OCI-LY7 (cell line): Measurements from ENCODE around the gene CHD2. TPM values are rescaled to one million over a fixed set of nuclear protein-coding genes. Genes with fewer than 3 reads are reported as not detected.

Experiments
- BruUV-seq: library from RNA; stranded (reverse); fragments of 400-500 nt; replicated peaks from 2 replicates; lab custom pipeline; 2021; lab: Mats Ljungman, UMichigan
- CTCF ChIA-PET: fragments of 300-600 bp; sonication (Branson Sonifier 250); formaldehyde crosslinking; loops from one replicate; lab custom pipeline; 2022; ENCODE audit warnings: antibody characterized with exemption; ENCODE audit not compliant: unreplicated experiment; lab: Charles Lee
- POLR2A ChIA-PET: fragments of 300-600 bp; sonication (Branson Sonifier 250); formaldehyde crosslinking; loops from one replicate; lab custom pipeline; 2022; ENCODE audit warnings: antibody characterized with exemption; lab: Charles Lee
- DNase-seq: peaks from one replicate; pipeline ENCODE4 v3.0.0-alpha.2; 2015; ENCODE audit warnings: low spot score
- H2AFZ ChIP-seq: fragments of 200-600 bp; sonication (generic), shearing (Covaris generic); 2 replicates; pipeline ENCODE4 v1.6.1; 2014; ENCODE audit warnings: mild to moderate bottlenecking, antibody characterized with exemption, low read length, moderate library complexity
- H3K27ac ChIP-seq: fragments of 200-600 bp; sonication (generic); 2 replicates; pipeline ENCODE4 v1.5.1; 2014; ENCODE audit warnings: mixed run types, low read depth, mild to moderate bottlenecking, moderate library complexity, low read length, inconsistent platforms; ENCODE audit not compliant: poor library complexity, severe bottlenecking
- H3K36me3 ChIP-seq: fragments of 200-600 bp; sonication (generic); 2 replicates; pipeline ENCODE4 v1.6.1; 2014; ENCODE audit warnings: mild to moderate bottlenecking, antibody characterized with exemption, low read length, moderate library complexity, mixed read lengths; ENCODE audit not compliant: insufficient read depth
- H3K4me1 ChIP-seq: fragments of 200-600 bp; sonication (generic); 2 replicates; pipeline ENCODE4 v1.5.1; 2014; ENCODE audit warnings: mild to moderate bottlenecking, low read length; ENCODE audit not compliant: insufficient read depth, poor library complexity, severe bottlenecking
- H3K4me2 ChIP-seq: fragments of 200-600 bp; sonication (generic); 2 replicates; pipeline ENCODE4 v1.6.1; 2014; ENCODE audit warnings: mild to moderate bottlenecking, low read length
- H3K4me3 ChIP-seq: fragments of 200-600 bp; sonication (generic); 2 replicates; pipeline ENCODE4 v1.5.1; 2014; ENCODE audit warnings: mild to moderate bottlenecking, low read depth, low read length; ENCODE audit not compliant: poor library complexity, severe bottlenecking
- H3K79me2 ChIP-seq: fragments of 200-600 bp; sonication (generic); 2 replicates; pipeline ENCODE4 v1.6.1; 2016; ENCODE audit warnings: low read depth, mild to moderate bottlenecking, low read length, moderate library complexity, mixed read lengths; ENCODE audit not compliant: insufficient read depth
- H3K9me2 ChIP-seq: fragments of 200-600 bp; sonication (generic); 2 replicates; pipeline ENCODE4 v1.6.1; 2016; ENCODE audit warnings: mild to moderate bottlenecking, low read length, mixed read lengths; ENCODE audit not compliant: insufficient read depth
- H3K9me3 ChIP-seq: fragments of 200-600 bp; sonication (generic); 2 replicates; pipeline ENCODE4 v1.6.1; 2014; ENCODE audit warnings: mild to moderate bottlenecking, mixed run types, low read length, mixed read lengths
- H4K20me1 ChIP-seq: fragments of 200-600 bp; sonication (generic); 2 replicates; pipeline ENCODE4 v1.6.1; 2014; ENCODE audit warnings: mild to moderate bottlenecking, antibody characterized with exemption, low read length, moderate library complexity, mixed read lengths; ENCODE audit not compliant: insufficient read depth
- EZH2phosphoT487 ChIP-seq: fragments of 200-600 bp; sonication (generic); IDR thresholded peaks from 2 replicates; pipeline ENCODE4 v1.6.1; 2018; ENCODE audit warnings: low read depth, borderline replicate concordance, mild to moderate bottlenecking, mixed run types, antibody characterized with exemption, low read length, moderate library complexity, mixed read lengths
- intact Hi-C: fragments of 100-400 bp; cut with micrococcal nuclease; formaldehyde crosslinking; loops from one replicate; pipeline ENCODE4 v1.10.0; 2022; ENCODE audit not compliant: unreplicated experiment
- total RNA-seq, 2 experiments: library from RNA; depleted of rRNA in 1 of 2; stranded (reverse); fragments of >200 nt in 1 of 2; shearing (Covaris generic) in 1 of 2; gene quantifications; 2 replicates each; pipeline ENCODE4 v1.2.3, GENCODE V29; 2014 to 2022
- TF ChIP-seq, protein P1 (sequence below): fragments of 200-600 bp; sonication (generic); conservative IDR thresholded peaks from 2 replicates; pipeline ENCODE4 v1.5.1; 2014; ENCODE audit warnings: mild to moderate bottlenecking, antibody characterized with exemption, low read length, moderate library complexity, mixed read lengths

Gene CHD2
- total RNA-seq, 2 experiments from 2014 or later = 133 to 213 TPM

DNA sequence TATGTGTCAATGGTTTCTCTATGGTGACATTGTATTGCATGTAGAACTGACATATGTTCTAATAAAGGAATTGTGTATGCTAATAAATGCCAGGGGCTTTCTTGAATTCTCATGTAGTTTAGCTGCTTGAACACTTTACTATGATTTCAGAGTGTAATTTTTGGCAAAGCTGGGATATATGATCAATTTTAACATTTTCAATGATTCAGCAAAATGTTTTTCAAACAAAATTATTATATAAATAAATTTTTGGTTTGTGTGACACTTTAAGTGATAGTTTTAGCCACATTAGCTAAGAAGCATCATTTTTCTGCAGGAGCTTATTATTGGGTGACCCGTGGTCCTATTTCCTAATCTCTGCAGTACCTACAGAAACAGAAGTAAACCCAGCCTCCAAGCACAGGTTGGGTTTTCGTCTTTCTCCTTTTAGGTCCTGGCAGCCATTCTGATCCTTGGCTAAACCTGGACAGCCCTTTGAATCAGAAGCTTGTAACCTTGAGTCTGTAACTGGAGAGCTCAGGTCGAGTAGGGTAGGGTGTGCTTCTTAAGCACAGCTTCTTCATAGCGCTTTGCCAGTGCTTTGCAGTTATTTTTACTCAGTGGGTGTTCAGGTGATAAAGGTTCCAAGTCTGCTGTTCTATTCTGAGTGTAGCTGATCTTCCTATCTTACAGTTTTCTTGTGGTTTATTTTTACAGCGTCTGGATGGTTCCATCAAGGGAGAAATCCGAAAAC is 74.2 kb downstream of the CHD2 start:
- H3K9me3 ChIP-seq = no peaks in the 10 kb centered on the region
- no peak for TF ChIP-seq EZH2phosphoT487
- TF ChIP-seq, protein P1, sequence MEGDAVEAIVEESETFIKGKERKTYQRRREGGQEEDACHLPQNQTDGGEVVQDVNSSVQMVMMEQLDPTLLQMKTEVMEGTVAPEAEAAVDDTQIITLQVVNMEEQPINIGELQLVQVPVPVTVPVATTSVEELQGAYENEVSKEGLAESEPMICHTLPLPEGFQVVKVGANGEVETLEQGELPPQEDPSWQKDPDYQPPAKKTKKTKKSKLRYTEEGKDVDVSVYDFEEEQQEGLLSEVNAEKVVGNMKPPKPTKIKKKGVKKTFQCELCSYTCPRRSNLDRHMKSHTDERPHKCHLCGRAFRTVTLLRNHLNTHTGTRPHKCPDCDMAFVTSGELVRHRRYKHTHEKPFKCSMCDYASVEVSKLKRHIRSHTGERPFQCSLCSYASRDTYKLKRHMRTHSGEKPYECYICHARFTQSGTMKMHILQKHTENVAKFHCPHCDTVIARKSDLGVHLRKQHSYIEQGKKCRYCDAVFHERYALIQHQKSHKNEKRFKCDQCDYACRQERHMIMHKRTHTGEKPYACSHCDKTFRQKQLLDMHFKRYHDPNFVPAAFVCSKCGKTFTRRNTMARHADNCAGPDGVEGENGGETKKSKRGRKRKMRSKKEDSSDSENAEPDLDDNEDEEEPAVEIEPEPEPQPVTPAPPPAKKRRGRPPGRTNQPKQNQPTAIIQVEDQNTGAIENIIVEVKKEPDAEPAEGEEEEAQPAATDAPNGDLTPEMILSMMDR = no peak
- intact Hi-C loops = no loop called here
- H3K27ac ChIP-seq = no peak overlapping the region
- no peak for DNase-seq
- no peak overlapping the region for H2AFZ ChIP-seq
- H3K4me2 ChIP-seq = no peak overlapping the region
- no peaks in the 10 kb centered on the region for H3K9me2 ChIP-seq
- CTCF ChIA-PET = no interaction called here
- H3K79me2 ChIP-seq = no peaks in the 10 kb centered on the region
- no peaks in the 10 kb centered on the region for H4K20me1 ChIP-seq
- BruUV-seq = no TSS peak
- POLR2A ChIA-PET = interaction anchor here (0.6 to 2.3 kb wide), 6 partner anchors 9 to 164 kb away, joined by 3 to 8 read pairs (median 3); no protein-coding TSS in a partner anchor
- no peaks in the 10 kb centered on the region for H3K4me1 ChIP-seq
- H3K4me3 ChIP-seq = no peak overlapping the region
- H3K36me3 ChIP-seq = peaks cover 99% of the 10 kb centered on the region

DNA sequence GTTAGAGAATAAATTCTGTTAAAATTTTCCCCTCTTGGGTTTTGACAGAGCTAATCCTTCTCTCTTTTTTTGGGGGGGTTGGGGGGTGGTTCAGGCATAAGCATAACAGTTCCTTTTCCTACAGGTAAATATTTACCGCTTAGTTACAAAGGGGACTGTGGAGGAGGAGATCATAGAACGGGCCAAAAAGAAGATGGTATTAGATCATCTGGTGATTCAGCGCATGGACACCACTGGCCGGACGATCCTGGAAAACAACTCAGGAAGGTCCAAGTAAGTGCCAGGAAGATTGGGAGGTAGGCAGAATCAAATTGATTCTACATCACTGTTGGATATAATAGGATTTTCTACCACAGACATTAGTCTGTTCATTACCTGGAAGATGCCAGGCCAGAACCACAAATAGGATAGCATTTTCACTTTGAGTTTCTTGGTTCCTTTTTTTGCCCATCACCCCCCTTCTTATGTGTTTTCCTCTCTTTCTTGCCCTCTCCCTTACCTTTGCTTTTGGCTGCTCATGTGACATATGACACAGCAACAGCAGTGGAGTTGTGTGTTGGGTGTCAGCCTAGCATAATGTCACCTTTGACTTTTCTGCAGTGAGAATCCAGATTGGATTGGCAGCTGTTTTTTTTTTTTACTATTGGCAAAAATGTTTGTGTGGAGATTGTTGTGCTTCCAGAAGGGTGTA is 79.0 kb downstream of the CHD2 start:
- POLR2A ChIA-PET = interaction anchor here (1.1 kb wide), 1 partner anchor 10 kb away, joined by 3 read pairs; no protein-coding TSS in a partner anchor
- Histone ChIP-seq H2AFZ (no peak overlapping the region), H3K4me1 (no peaks in the 10 kb centered on the region), H4K20me1 (no peaks in the 10 kb centered on the region), H3K79me2 (no peaks in the 10 kb centered on the region), H3K27ac (no peak overlapping the region), H3K9me3 (no peaks in the 10 kb centered on the region), H3K4me3 (no peak overlapping the region), H3K36me3 (peaks cover 98% of the 10 kb centered on the region), H3K9me2 (no peaks in the 10 kb centered on the region), H3K4me2 (no peak overlapping the region)
- TF ChIP-seq EZH2phosphoT487 = no peak
- TF ChIP-seq, protein P1 = no peak
- CTCF ChIA-PET = no interaction called here
- intact Hi-C loops = loop anchor here (5.0 kb wide), 1 partner anchor 37 kb away; no protein-coding TSS in a partner anchor
- no peak for DNase-seq
- no TSS peak for BruUV-seq
